ENCODE data around the gene CELF4. TPM values are rescaled to one million over a fixed set of nuclear protein-coding genes. Genes with fewer than 3 reads are reported as not detected.

CELF4 gene
- total RNA-seq, 1 donor from 2014 or later, result 0.44 TPM

- peaks cover 8% of the 10 kb centered on the region for H3K27me3 Mint-ChIP-seq (ENCODE audit: unreplicated experiment)
- no peak for TF ChIP-seq CTCF (IDR thresholded peaks at IDR 0.05; ENCODE audit: unreplicated experiment)
- H3K4me3 Mint-ChIP-seq (ENCODE audit: unreplicated experiment), result no peak overlapping the region
- H3K27ac Mint-ChIP-seq (ENCODE audit: unreplicated experiment), result no peak overlapping the region
- DNase-seq (ENCODE audit: low spot score), result no peak
- H3K9me3 Mint-ChIP-seq (ENCODE audit: unreplicated experiment), result no peaks in the 10 kb centered on the region
- peaks cover 5% of the 10 kb centered on the region for H3K4me1 Mint-ChIP-seq (ENCODE audit: unreplicated experiment)
- no peaks in the 10 kb centered on the region for H3K36me3 Mint-ChIP-seq (ENCODE audit: low read depth, unreplicated experiment)
Observed at GRCh38 chr18:37381554-37381953, 184.0 kb downstream of the CELF4 start.

- H3K27me3 Mint-ChIP-seq (ENCODE audit: unreplicated experiment), result peaks cover 8% of the 10 kb centered on the region
- peaks cover 5% of the 10 kb centered on the region for H3K4me1 Mint-ChIP-seq (ENCODE audit: unreplicated experiment)
- TF ChIP-seq CTCF (IDR thresholded peaks at IDR 0.05; ENCODE audit: unreplicated experiment), result no peak
- H3K4me3 Mint-ChIP-seq (ENCODE audit: unreplicated experiment), result no peak overlapping the region
- H3K9me3 Mint-ChIP-seq (ENCODE audit: unreplicated experiment), result no peaks in the 10 kb centered on the region
- H3K36me3 Mint-ChIP-seq (ENCODE audit: low read depth, unreplicated experiment), result no peaks in the 10 kb centered on the region
- H3K27ac Mint-ChIP-seq (ENCODE audit: unreplicated experiment), result peak overlapping the region; percentile 2
- no peak for DNase-seq (ENCODE audit: low spot score)
Observed at GRCh38 chr18:37380546-37381110, 185.0 kb downstream of the CELF4 start.

GRCh38 chr18:37378336-37379010 is 187.1 kb downstream of the CELF4 start:
- Mint-ChIP-seq H3K27ac (ENCODE audit: unreplicated experiment) (no peak overlapping the region), H3K27me3 (ENCODE audit: unreplicated experiment) (peaks cover 10% of the 10 kb centered on the region), H3K4me3 (ENCODE audit: unreplicated experiment) (no peak overlapping the region), H3K4me1 (ENCODE audit: unreplicated experiment) (peaks cover 5% of the 10 kb centered on the region), H3K36me3 (ENCODE audit: low read depth, unreplicated experiment) (no peaks in the 10 kb centered on the region), H3K9me3 (ENCODE audit: unreplicated experiment) (no peaks in the 10 kb centered on the region)
- DNase-seq (ENCODE audit: low spot score), result no peak
- TF ChIP-seq CTCF (IDR thresholded peaks at IDR 0.05; ENCODE audit: unreplicated experiment), result no peak

- no peak for TF ChIP-seq CTCF (IDR thresholded peaks at IDR 0.05; ENCODE audit: unreplicated experiment)
- no peak for DNase-seq (ENCODE audit: low spot score)
- Mint-ChIP-seq H3K36me3 (ENCODE audit: low read depth, unreplicated experiment) (no peaks in the 10 kb centered on the region), H3K27me3 (ENCODE audit: unreplicated experiment) (peaks cover 8% of the 10 kb centered on the region), H3K4me1 (ENCODE audit: unreplicated experiment) (no peaks in the 10 kb centered on the region), H3K27ac (ENCODE audit: unreplicated experiment) (no peak overlapping the region), H3K9me3 (ENCODE audit: unreplicated experiment) (no peaks in the 10 kb centered on the region), H3K4me3 (ENCODE audit: unreplicated experiment) (no peak overlapping the region)
Observed at GRCh38 chr18:37375181-37375580, 190.4 kb downstream of the CELF4 start.

All from endothelial cell (in vitro differentiated cells).